DMS153 treated with DMSO at 0.1 percent for 48 hours (cell line): ENCODE data around the gene FOXP1.
"Not testable (repeated sequence)": the region's sequence is repeated elsewhere in the genome, so short reads cannot be mapped to it uniquely, and the experiment has no call there.

Experiments
- DNase-seq: peaks from one replicate; lab custom pipeline; 2025; ENCODE audit not compliant: unreplicated experiment; lab: John Stamatoyannopoulos, UW

FOXP1 gene

GRCh38 chr3:70996082-70996481 lies 587.4 kb downstream of the FOXP1 start:
- DNase-seq: no peak

- no peak for DNase-seq
These were observed 588.9 kb downstream of the FOXP1 start for GRCh38 chr3:70994644-70995043.

- DNase-seq: no peak
These were observed 590.8 kb downstream of the FOXP1 start for GRCh38 chr3:70992562-70993204.

DNA sequence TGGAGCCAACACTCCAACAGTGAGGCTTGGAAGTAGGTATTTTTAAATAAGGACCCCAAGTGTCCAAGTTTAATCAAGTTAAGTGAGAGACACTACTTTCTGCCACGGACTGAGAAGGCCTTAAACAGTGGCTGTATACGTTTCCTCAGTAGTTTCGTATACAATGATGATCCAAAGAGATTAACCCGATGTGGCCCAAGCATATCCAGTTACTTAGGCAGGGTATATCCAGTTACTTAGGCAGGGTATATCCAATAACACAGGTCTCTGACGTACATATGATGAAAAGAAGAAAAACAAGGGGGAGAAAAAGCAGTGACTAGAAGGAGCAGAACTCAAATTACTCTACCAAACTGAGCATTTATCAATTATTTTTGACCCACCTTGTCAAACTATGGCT lies 591.4 kb downstream of the FOXP1 start:
- DNase-seq: no peak

DNA sequence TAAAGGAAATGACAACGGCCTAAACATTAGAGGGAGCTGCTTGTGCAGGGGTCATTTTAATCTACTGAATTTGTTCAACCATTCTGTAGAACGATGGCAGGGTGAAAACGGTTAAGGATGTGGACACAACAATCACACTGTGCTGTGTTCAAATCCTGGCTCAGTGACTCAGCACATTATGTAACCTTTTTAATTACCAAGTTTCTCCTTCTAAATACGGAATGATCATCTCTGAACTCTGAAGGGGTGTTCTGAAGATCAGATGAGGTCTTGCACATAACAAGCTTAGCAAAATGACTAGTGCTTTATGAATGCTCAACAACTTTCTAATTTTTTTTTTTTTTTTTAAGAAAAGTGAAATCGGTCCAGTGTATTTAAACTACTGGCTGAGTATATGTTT lies 592.8 kb downstream of the FOXP1 start:
- no peak for DNase-seq

GRCh38 chr3:70990185-70990584 lies 593.3 kb downstream of the FOXP1 start:
- DNase-seq: no peak

- no peak for DNase-seq
These were observed 594.4 kb downstream of the FOXP1 start for GRCh38 chr3:70989174-70989573.

GRCh38 chr3:70988111-70988510 lies 595.4 kb downstream of the FOXP1 start:
- DNase-seq: no peak

DNA sequence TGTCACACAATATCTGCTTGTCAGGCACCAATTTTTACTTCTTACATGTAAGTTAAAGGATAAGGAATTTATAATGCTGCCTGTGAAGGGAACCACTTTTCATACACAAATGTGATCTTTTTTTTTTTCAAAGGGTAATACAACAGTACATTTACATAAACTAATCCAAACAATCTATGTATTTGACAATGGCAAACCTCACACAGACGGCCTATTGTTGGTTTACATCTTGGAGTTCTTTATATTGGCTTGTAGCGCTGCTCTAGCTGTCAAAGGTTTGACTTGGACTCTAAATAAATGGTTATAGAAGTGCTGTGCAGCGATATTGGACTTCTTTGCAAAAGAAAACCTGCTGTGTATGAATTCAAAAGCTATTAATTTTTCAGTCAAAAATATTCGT lies 598.0 kb downstream of the FOXP1 start:
- no peak for DNase-seq

DNA sequence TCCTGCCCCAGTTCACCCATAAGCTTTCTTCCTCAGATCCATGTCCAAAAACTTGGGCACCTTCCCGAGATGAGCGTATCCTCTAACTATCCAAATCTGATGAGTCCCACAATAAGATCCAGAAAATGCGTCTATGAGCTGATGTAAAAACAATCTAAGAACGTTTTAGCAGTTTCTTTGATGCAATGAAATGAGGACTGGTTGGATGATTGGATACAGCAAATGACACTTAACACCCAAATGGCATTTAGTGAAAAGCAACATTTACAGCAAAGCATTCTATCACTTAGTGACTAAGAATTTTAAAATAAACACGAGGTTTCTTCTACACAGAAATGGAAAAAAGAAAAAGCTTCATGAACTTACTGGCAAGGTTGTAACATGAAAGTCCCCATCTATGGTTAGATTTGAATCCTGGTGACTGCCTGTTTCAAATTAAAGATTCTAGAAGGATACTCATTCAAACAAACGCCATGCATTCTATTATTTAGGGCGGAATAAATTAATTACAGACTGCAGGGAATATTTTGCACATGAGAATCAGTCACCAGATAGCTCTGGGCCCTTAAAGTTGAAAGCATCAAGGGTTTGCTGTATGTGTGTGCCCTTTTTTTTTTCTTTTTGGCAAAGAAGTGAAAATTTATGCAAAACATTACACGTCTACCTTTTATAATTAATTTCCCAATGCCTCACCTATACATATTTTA lies 598.6 kb downstream of the FOXP1 start:
- DNase-seq: no peak

GRCh38 chr3:70982700-70983140 lies 600.8 kb downstream of the FOXP1 start:
- DNase-seq: no peak

DNA sequence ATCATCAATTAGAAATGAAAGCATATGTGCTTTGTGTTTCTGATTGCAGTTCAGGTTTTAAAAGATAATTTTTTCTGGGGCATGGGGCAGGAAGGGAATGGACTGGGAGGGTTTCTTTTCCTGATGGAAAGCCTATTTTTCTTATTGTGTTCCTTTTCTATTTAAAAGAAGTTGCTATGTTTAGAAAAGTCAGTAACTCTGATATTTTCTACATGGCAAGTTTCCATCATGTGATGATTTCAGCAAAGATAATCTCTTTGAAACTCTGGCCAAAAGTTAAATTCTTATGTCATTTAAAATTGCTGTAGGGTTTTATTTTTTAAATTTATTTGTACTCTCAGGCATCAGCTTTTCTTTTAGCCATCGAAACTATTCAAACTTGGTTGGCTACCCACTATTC lies 601.2 kb downstream of the FOXP1 start:
- no peak for DNase-seq

GRCh38 chr3:70981231-70981880 lies 602.2 kb downstream of the FOXP1 start:
- no peak for DNase-seq

DNA sequence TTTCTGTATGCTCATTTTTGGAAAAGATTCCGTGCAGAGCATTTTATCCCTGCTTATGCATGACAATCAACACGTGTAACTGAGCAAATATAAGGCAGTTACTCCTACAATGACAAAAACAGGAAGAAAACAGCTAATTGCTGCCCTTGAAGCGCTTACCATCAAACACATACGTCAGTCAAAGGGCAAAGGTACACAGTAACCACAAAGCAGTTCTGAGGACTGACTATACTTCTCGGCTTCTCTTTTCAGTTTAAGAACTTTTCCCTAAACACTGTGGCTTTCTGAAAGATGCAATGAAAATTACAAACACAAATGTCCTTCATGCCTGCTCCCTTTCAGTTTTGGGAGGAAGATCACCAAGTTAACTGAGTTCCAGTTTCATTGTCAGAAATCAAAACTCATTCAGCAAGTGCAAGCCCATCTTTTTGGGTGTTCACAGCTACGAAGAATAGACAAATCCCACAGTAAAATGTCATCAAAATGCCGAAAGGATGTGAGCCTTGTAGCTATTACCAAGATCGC lies 602.8 kb downstream of the FOXP1 start:
- no peak for DNase-seq

DNA sequence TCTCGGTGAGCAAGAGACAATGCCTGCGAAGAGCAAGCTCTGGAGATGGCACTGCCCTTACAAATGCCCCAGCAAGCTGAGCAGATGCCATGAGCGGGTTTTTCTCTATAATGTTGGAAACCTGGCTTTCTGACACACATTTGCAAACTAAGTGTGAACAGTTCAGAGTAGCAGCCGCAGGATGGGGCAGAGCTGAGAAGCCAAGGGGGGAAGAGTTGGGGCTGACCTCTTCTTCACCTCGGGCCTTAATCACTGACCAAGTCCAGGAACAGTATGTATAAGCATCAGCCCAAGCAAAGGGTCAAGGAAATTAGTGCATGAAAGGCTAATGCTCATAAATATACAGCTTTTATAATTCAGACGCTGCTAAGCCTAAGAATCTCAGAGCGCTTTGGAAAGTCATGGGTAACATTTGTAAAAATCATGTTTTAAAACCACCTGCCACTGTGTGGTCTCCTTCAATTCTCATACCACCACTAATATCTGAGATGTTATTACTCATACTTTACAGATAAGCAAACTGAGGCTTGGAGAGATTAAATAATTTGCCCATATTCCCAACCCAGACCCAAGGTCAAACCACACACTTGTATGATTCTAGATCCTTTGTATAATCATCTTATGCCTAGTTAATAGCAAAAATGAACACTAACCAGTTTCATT lies 603.4 kb downstream of the FOXP1 start:
- no peak for DNase-seq

DNA sequence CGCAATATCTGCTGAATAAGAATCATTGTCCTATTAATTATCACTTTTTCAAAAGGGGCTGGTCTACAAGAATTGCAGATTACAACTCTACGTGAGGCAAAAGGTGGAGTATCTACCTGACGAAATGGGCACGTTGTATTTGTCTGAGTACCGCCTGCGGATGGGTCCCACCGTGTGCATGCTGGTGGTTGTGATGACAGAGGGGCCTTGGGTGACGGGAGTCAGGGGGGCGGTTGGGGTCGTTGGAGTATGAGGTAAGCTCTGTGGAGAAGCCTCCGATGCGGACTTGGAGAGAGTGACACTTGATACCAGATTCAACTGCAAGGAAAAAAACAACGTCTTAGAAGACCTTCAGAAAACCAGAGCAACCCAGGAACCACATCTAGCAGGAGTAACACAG lies 605.8 kb downstream of the FOXP1 start:
- no peak for DNase-seq

GRCh38 chr3:70975981-70976380 lies 607.5 kb downstream of the FOXP1 start:
- DNase-seq: not testable (repeated sequence)

GRCh38 chr3:70974747-70975146 lies 608.8 kb downstream of the FOXP1 start:
- no peak for DNase-seq

- no peak for DNase-seq
These were observed 610.0 kb downstream of the FOXP1 start for GRCh38 chr3:70973558-70973957.

DNA sequence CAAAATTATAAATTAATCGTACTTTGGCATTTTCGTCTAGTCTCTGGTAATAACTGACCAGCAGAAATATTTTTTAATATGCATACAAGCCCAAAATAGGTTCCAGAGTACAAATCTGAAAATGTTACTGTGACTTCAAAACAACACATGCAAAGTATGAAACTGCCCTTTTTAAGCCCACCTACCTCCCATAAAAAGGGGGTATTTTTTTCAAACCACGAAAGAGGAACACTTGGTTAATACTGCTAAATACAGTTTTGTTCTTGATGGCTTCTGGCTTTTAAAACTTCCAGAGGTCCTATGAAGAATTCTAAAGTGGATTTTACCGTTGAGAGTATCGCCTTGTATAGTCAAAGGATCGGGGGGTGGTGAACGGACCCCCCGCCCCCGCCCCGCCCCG lies 610.7 kb downstream of the FOXP1 start:
- DNase-seq: no peak

DNA sequence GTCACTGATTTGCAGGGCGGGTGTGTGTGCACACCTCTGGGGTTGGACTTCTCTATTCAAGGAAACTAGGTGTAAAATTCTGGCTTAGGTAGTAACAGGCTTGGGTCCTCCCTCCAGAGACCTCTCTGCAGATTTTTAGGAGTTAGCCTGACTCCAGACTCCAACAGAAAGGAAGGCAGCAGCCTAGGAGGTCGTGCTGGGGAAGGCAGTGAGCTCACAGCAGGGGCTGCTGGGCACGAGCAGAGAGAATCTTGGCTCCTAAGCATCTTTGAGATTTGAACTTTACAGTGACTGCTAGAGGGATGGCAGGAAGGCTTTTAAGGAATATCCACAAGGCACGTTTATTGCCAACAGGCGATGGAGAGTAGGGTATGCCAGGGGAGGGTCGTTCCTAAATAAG lies 612.6 kb downstream of the FOXP1 start:
- no peak for DNase-seq

DNA sequence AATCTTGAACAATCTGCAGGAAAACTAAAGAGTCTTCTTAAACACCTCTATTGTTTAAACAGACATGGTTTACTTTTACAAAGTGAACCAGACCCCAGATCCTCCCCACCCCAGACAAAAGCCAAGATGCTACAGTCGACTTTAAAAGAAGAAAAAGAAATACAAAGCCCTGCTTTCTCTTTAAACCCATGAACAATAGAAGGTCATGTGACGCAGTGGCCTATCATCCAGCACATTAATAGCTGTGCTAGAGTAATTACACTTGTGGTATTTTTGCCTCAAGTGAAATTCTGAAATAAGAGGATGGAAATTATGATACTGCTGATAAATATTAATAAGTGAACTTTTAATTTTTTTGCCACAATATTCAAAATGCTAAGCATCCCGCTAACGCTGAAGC lies 613.4 kb downstream of the FOXP1 start:
- no peak for DNase-seq
